Kidney (tissue), 14 donors: Measurements from ENCODE around the gene PRRG2. TPM values are rescaled to one million over a fixed set of nuclear protein-coding genes. Genes with fewer than 3 reads are reported as not detected.

Experiments used
- DNase-seq, 5 donors: peaks; one replicate each; pipeline ENCODE4 v3.0.0-alpha.2; 2013 to 2020
- FAIRE-seq: peaks from 2 replicates; lab custom pipeline; 2012; peaks lifted over from hg19 to GRCh38; lab: Jason Lieb, UNC
- H3K27ac ChIP-seq, 2 donors: one replicate each; pipeline ENCODE4 v1.7.0; 2013; ENCODE audit warnings: low read depth in 2 of 2, low read length in 2 of 2, inconsistent platforms in 1 of 2
- H3K27me3 ChIP-seq: one replicate; pipeline ENCODE4 v1.7.1; 2013; ENCODE audit warnings: low read length, inconsistent platforms; ENCODE audit not compliant: control insufficient read depth, insufficient read depth
- H3K36me3 ChIP-seq, 3 donors: one replicate each; pipeline versions ENCODE4 v1.7.0 to v1.7.1; 2013; ENCODE audit warnings: low read length in 3 of 3, control low read depth in 1 of 3, inconsistent platforms in 1 of 3; ENCODE audit not compliant: insufficient read depth in 3 of 3, control insufficient read depth in 2 of 3
- H3K4me1 ChIP-seq, 3 donors: one replicate each; pipeline versions ENCODE4 v1.7.0 to v1.7.1; 2013; ENCODE audit warnings: low read length in 3 of 3, inconsistent platforms in 1 of 3, low read depth in 1 of 3; ENCODE audit not compliant: control insufficient read depth in 2 of 3, insufficient read depth in 2 of 3
- H3K4me3 ChIP-seq, 3 donors: one replicate each; pipeline versions ENCODE4 v1.7.0 to v1.8.1; 2013; ENCODE audit warnings: low read length in 3 of 3, control low read depth in 1 of 3, inconsistent platforms in 1 of 3
- H3K9ac ChIP-seq, 3 donors: one replicate each; pipeline versions ENCODE4 v1.7.0 to v1.7.1; 2013; ENCODE audit warnings: low read length in 3 of 3, control low read depth in 1 of 3, inconsistent platforms in 1 of 3
- H3K9me3 ChIP-seq, 3 donors: one replicate each; pipeline versions ENCODE4 v1.7.0 to v1.7.1; 2013; ENCODE audit warnings: low read length in 3 of 3, control low read depth in 1 of 3, inconsistent platforms in 1 of 3; ENCODE audit not compliant: control insufficient read depth in 2 of 3, insufficient read depth in 1 of 3
- intact Hi-C: fragments of 100-400 bp; cut with DNase I; formaldehyde crosslinking; loops from one replicate; pipeline ENCODE4 v1.11.1; 2022
- polyA plus RNA-seq: library from polyadenylated mRNA; stranded (reverse); fragments of 350-450 nt; fragmentation: Illumina TruSeq; extraction: RNeasy Lipid Tissue Mini Kit (QIAGEN cat#74804); gene quantifications from one replicate; pipeline ENCODE4 v1.2.3, GENCODE V29; 2014; ENCODE audit warnings: low read depth, low replicate concordance; ENCODE audit not compliant: insufficient read depth
- total RNA-seq: library from RNA; stranded (reverse); fragmentation: NEBNext Ultra II Directional; extraction: Animal tissue kit (Norgen Biotek cat#: 25700); gene quantifications from one replicate; pipeline ENCODE4 v1.2.1, GENCODE V29; 2021
- TF ChIP-seq, protein P1 (sequence below): IDR thresholded peaks from 3 replicates; pipeline ENCODE4 v1.5.1; 2012; ENCODE audit warnings: mild to moderate bottlenecking, moderate library complexity, borderline replicate concordance; ENCODE audit not compliant: insufficient read depth; ENCODE audit errors: extremely low read depth
- donor health status: control.
- donor health status: control.
- donor health status: control.
- donor health status: control.
- donor health status: control.
- donor health status: DM: yes; HTN: yes; CAD: no.
- donor health status: Normal renal cell carcinoma (clear cell type).

Gene PRRG2
- total and polyA plus RNA-seq, 2 donors from 2014 or later, result 14.9 to 17.6 TPM

DNA sequence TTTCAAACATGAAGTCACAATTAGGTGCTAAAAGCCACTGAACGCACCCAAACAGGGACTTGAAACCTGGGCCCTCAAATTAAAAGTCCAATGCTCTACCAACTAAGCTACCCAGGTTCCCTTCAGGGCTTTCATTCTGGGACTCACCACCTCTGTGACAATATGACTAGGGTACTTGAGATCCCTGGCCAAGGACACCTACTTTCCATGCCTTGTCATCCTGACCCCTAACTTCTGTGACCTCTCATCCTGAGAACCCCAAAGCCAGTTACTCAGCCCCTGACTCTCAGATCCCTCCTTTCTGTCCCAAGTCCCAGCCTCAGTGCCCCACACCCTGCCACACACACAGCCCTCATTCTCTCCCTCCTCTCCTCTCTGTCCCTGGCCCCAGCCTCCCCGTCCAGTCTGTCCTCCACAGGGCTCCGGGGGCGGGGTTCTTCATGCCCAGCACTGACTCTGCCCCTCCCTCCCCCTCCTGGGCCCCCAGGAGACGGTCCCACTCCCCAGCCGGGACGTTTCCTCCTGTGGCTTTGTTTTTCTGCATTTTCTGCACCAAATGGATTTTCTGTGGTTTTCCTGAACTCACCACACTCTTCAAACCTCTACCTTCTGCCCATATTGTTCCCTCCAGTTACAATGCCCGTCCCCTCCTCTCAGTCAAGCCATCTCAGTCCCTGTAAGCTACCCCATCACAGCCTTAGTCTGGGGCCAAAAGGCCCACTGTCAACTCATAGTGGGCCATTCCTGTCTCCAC is 46.3 kb upstream of the PRRG2 start:
- Histone ChIP-seq H3K4me1 (peaks cover 0 to 5% (median 0%) of the 10 kb centered on the region in 3 donors), H3K27ac (no peak overlapping the region), H3K36me3 (peaks cover 0 to 6% (median 4%) of the 10 kb centered on the region in 3 donors), H3K27me3 (no peaks in the 10 kb centered on the region), H3K4me3 (peak overlapping the region in 1 of 3 donors; percentile 59), H3K9ac (peak overlapping the region in 1 of 3 donors; percentile 19), H3K9me3 (no peaks in the 10 kb centered on the region)
- DNase-seq (peak in 1 of 5 donors; percentile 55), FAIRE-seq (no peak)
- intact Hi-C loops, result no loop called here
- TF ChIP-seq, protein P1, sequence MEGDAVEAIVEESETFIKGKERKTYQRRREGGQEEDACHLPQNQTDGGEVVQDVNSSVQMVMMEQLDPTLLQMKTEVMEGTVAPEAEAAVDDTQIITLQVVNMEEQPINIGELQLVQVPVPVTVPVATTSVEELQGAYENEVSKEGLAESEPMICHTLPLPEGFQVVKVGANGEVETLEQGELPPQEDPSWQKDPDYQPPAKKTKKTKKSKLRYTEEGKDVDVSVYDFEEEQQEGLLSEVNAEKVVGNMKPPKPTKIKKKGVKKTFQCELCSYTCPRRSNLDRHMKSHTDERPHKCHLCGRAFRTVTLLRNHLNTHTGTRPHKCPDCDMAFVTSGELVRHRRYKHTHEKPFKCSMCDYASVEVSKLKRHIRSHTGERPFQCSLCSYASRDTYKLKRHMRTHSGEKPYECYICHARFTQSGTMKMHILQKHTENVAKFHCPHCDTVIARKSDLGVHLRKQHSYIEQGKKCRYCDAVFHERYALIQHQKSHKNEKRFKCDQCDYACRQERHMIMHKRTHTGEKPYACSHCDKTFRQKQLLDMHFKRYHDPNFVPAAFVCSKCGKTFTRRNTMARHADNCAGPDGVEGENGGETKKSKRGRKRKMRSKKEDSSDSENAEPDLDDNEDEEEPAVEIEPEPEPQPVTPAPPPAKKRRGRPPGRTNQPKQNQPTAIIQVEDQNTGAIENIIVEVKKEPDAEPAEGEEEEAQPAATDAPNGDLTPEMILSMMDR, result no peak

DNA sequence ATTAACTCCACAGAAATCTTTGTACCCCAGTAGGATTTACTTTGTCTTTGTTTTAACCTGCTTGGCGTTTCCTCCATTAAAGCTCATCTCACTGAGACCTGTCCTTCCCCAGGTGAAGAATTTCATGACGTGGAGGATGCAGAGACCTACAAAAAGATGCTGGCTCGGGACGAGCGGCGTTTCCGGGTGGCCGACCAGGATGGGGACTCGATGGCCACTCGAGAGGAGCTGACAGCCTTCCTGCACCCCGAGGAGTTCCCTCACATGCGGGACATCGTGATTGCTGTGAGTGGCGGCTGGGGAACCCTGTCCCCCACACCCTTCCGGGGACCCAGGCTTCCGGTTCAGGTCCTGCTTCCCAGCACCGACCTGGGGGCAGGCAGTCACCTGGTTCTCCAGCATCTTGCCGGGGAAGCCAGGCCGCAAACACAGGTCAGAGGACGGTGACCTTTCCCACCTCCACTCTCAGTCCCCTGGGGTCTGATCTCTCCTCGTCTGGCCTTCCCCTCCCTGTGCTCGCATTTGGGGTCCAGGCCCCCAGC is 44.1 kb upstream of the PRRG2 start:
- no peak for FAIRE-seq
- Histone ChIP-seq H3K4me1 (peaks cover 0 to 5% (median 0%) of the 10 kb centered on the region in 3 donors), H3K27ac (no peak overlapping the region), H3K36me3 (peaks cover 0 to 4% (median 4%) of the 10 kb centered on the region in 3 donors), H3K9me3 (no peaks in the 10 kb centered on the region), H3K9ac (no peak overlapping the region), H3K4me3 (no peak overlapping the region), H3K27me3 (no peaks in the 10 kb centered on the region)
- intact Hi-C loops, result no loop called here
- TF ChIP-seq, protein P1, result no peak
- no peak for DNase-seq

DNA sequence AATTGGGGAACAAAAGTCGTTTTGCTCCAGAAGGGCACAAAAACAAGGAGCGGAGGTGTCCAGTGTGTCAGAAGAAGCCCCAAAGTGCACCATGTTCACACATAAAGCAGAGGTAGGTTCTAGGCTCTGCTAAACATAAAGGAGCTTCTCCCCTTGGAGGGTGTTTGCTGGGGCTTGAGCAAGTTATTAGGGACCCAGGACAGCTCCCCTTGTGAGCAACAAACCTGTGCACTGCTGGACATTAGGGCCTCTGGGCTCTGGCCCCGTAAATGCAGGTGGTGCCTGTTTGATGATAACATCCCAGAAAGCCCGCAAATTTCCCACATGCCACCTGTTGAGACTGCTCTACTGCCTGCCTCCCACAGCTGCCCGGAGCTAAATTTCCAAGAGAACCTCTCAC is 42.5 kb upstream of the PRRG2 start:
- Histone ChIP-seq H3K27me3 (no peaks in the 10 kb centered on the region), H3K9ac (no peak overlapping the region), H3K36me3 (peaks cover 0 to 4% (median 4%) of the 10 kb centered on the region in 3 donors), H3K4me3 (no peak overlapping the region), H3K4me1 (peaks cover 0 to 3% (median 0%) of the 10 kb centered on the region in 3 donors), H3K27ac (no peak overlapping the region), H3K9me3 (no peaks in the 10 kb centered on the region)
- FAIRE-seq (no peak), DNase-seq (no peak)
- TF ChIP-seq, protein P1, result no peak
- intact Hi-C loops, result no loop called here
